Pancreas (tissue), 10 donors: ENCODE measurements around the gene KRT84. TPM values are rescaled to one million over a fixed set of nuclear protein-coding genes. Genes with fewer than 3 reads are reported as not detected.
A peak's percentile ranks its signal among the peaks of the same experiment; 100 is the strongest.

Source experiments
- ATAC-seq, 4 donors: fragments of 200-7000 bp; cut with Tn5 transposase; one replicate each; pipeline versions ENCODE4 v1.8.0 to v1.9.1; 2020; ENCODE audit warnings: mild to moderate bottlenecking in 4 of 4, moderate library complexity in 4 of 4
- DNase-seq, 6 donors: peaks; one replicate each; pipeline ENCODE4 v3.0.0-alpha.2; 2020
- FAIRE-seq: peaks from 2 replicates; lab custom pipeline; 2012; peaks lifted over from hg19 to GRCh38; lab: Jason Lieb, UNC
- H3K27ac ChIP-seq, 4 donors: fragments of 200-600 bp; sonication (generic); 1 replicate in 3 of 4; 2 replicates in 1 of 4; pipeline versions ENCODE4 v1.5.0 to v1.8.0; 2020
- H3K27me3 ChIP-seq, 4 donors: fragments of 200-600 bp; one replicate each; pipeline ENCODE4 v1.8.0; 2021
- H3K36me3 ChIP-seq, 3 donors: fragments of 200-600 bp; sonication (generic) in 1 of 3; one replicate each; pipeline versions ENCODE4 v1.5.0 to v1.8.0; 2020 to 2021
- H3K4me1 ChIP-seq, 3 donors: fragments of 200-600 bp; one replicate each; pipeline ENCODE4 v1.8.0; 2021
- H3K4me3 ChIP-seq, 4 donors: fragments of 200-600 bp; sonication (generic) in 2 of 4; one replicate each; pipeline versions ENCODE4 v1.5.0 to v1.8.0; 2020 to 2021
- H3K9me3 ChIP-seq, 4 donors: fragments of 200-600 bp; one replicate each; pipeline ENCODE4 v1.8.0; 2021
- WGBS, 2 donors: extraction: QIAGEN DNeasy Blood & Tissue Kit; methylation state at CpG; one replicate each; pipeline ENCODE4 v1.1.7; 2013; 5-methylcytosine and 5-hydroxymethylcytosine counted together
- intact Hi-C, 3 donors: fragments of 100-400 bp; cut with DNase I; formaldehyde crosslinking; loops; one replicate each; pipeline versions ENCODE4 v1.11.1 to v1.14.2; 2022
- polyA plus RNA-seq, 2 donors: library from polyadenylated mRNA; stranded (reverse); fragments of 200-250 nt; gene quantifications; one replicate each; pipeline ENCODE4 v1.2.3, GENCODE V29; 2013
- total RNA-seq, 6 donors: library from RNA; stranded (reverse); fragmentation: NEBNext Ultra II Directional in 4 of 6; extraction: Animal tissue kit (Norgen Biotek cat#: 25700) in 4 of 6; gene quantifications; one replicate each; pipeline versions ENCODE4 v1.2.1 to v1.2.4, GENCODE V29; 2021 to 2023
- TF ChIP-seq, protein P1 (sequence below), 4 donors: fragments of 200-600 bp; sonication (generic) in 3 of 4; IDR thresholded peaks; one replicate each; pipeline versions ENCODE4 v1.5.0 to v1.8.0; 2021; ENCODE audit warnings: antibody characterized with exemption in 4 of 4
- donor health status: healthy with polysubstance abuse.
- donor health status: DM: no; HTN: no; CAD: no; lungs with moderate emphysema.
- donor health status: DM: no; HTN: no; CAD: no.
- donor health status: control.
- donor health status: control.
- donor health status: Bipolar disorder and iron deficiency.
- donor health status: DM: yes; HTN: yes; CAD: no.
- donor health status: DM: no; HTN: no; CAD: no.
- donor health status: DM: no; HTN: no; CAD: no.
- donor health status: DM: yes; HTN: yes; CAD: no.

The KRT84 gene
- total and polyA plus RNA-seq, 8 donors = not detected

DNA sequence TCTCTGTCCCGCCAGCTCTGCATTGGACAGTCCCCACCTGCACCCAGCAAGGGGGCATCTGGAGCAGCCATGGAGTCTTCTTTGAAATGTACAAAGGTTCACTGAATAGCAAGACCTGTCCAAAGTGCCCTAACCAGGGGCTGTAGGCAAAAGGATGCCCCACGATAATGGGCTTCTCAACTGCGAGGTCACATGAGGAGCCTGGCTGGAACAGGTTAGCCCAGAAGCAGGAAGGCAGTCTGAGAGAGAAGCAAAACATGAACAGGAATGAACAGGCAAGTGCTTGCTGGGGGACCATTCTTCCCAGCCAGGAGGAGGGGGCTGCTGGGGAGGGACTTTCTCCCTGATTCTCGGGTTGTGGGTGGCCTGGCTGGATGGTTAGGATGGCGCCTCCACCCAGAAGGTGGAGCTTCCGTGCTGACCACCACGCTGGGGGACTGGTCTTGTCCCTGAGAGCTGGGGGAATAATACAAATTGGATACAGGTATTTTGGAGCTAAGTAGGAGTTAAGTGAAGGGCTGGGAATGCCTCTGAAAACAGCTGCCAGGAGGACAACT is 25.3 kb downstream of the KRT84 start:
- Histone ChIP-seq H3K4me1 (no peaks in the 10 kb centered on the region), H3K36me3 (no peaks in the 10 kb centered on the region), H3K9me3 (no peaks in the 10 kb centered on the region), H3K27ac (no peak overlapping the region), H3K27me3 (no peaks in the 10 kb centered on the region), H3K4me3 (no peak overlapping the region)
- ATAC-seq (no peak), FAIRE-seq (no peak), DNase-seq (peak in 1 of 6 donors; percentile 43)
- TF ChIP-seq, protein P1, sequence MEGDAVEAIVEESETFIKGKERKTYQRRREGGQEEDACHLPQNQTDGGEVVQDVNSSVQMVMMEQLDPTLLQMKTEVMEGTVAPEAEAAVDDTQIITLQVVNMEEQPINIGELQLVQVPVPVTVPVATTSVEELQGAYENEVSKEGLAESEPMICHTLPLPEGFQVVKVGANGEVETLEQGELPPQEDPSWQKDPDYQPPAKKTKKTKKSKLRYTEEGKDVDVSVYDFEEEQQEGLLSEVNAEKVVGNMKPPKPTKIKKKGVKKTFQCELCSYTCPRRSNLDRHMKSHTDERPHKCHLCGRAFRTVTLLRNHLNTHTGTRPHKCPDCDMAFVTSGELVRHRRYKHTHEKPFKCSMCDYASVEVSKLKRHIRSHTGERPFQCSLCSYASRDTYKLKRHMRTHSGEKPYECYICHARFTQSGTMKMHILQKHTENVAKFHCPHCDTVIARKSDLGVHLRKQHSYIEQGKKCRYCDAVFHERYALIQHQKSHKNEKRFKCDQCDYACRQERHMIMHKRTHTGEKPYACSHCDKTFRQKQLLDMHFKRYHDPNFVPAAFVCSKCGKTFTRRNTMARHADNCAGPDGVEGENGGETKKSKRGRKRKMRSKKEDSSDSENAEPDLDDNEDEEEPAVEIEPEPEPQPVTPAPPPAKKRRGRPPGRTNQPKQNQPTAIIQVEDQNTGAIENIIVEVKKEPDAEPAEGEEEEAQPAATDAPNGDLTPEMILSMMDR (IDR thresholded peaks at IDR 0.05) = no peak
- 87 to 90% methylated on average over 7 of the region's 7 CpGs for WGBS, 2 donors
- intact Hi-C loops = no loop called here

DNA sequence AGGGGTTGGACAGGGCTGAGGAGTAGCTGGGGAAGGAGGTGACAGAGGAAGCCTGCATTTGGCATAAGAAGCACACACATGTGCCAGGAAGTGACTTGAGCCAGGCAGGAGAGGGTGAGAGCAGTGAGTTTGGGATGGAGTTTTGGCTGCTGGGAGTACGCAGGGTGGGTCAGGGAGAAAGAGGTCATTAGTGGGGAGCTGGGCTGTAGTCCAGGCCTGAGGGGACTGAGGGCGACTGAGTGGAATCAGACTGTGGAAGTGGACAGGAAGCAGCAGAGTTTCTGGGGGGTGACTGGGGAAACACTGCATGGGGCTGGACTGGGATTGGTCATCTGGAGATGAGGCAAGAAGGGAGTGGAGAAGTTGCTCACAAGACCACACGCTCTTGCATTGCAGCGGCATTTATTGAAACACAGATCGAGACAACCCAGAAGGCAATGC is 25.8 kb downstream of the KRT84 start:
- H3K9me3 ChIP-seq = no peaks in the 10 kb centered on the region
- H3K4me1 ChIP-seq = no peaks in the 10 kb centered on the region
- H3K4me3 ChIP-seq = no peak overlapping the region
- no peaks in the 10 kb centered on the region for H3K36me3 ChIP-seq
- no peaks in the 10 kb centered on the region for H3K27me3 ChIP-seq
- TF ChIP-seq, protein P1 (IDR thresholded peaks at IDR 0.05) = no peak
- intact Hi-C loops = no loop called here
- H3K27ac ChIP-seq = no peak overlapping the region
- WGBS, 2 donors = 78 to 86% methylated on average over 5 of the region's 5 CpGs
- no peak for DNase-seq
- no peak for FAIRE-seq
- ATAC-seq = peak in 1 of 4 donors; percentile 14

DNA sequence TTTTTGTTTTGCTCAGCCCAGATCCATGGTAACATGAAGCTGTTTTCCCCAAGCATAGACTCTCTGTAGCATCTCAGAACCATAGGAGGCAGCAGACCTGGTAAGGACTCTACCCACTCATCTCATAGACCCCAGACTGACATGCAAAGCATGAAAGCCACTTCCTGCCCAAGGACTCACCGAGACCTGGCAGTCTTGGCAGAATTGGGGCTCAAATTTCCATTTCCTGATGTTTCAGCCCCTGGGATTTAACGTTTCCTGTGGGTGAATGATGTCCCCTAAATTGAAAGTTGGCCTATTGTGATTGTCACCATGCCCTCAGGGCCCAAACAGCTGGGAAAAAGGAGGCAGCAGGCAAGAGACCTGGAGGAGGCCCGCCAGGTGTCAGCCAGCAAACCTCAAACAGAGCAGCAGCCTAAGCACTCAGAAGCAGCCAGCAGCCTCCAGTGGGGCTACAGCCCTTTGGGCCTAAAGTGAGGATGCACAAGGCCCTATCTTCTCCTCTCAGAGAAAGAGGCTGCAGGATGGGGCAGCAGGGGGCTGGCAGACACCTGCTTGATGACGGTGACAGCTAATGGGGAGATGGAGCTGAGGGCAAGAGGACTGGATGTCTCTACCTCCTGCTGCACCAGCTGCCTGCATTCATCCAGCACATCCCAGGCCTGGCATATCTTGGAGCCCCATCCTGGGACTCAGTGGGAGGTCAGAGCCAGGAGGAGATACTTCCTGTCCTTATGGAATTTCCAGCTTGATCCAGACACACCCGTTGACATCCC is 26.7 kb downstream of the KRT84 start:
- FAIRE-seq (no peak), ATAC-seq (no peak), DNase-seq (no peak)
- TF ChIP-seq, protein P1 (IDR thresholded peaks at IDR 0.05) = no peak
- Histone ChIP-seq H3K4me3 (no peak overlapping the region), H3K36me3 (no peaks in the 10 kb centered on the region), H3K4me1 (no peaks in the 10 kb centered on the region), H3K9me3 (no peaks in the 10 kb centered on the region), H3K27me3 (no peaks in the 10 kb centered on the region), H3K27ac (no peak overlapping the region)
- WGBS, 2 donors = 84 to 87% methylated on average over 5 of the region's 5 CpGs
- intact Hi-C loops = no loop called here

DNA sequence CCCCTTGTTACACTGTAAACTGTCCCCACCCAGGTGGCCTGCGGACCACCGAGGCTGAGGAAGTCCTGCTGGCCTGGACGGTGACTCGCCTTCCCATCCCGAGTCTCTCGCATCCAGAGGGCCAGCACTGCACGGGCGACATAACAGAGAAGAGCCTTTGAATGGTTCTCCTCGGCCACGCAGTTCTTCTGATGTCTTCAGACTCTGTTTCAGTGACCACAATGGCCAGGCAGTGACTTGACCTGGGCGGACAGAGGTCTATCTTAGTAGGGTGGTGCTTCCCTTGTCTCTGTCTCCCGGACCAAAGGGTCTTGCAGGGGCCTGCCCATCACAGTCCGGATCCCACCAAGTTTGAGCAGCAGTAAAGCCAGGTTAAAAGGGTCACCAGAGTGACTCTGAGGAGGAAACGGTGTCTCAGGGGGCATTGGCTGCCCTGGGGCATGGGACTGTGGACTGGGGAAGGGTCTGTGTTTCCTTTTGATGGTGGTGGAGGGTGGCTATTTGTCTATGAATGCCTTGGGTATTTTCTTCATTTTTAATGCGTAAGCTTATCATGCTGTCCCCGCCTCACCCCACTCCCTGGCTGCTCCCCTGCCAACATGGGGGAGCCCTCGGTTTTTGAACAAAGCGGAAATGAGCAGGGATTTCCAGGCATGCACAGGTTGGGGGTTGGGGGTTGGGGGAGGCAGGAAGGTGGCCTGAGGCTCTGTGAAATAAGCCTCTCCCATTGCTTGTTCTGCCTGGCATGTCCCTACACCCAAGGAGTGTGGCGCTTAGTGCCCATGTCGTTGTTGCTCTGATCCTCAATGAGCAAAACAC is 28.5 kb downstream of the KRT84 start:
- no peak for DNase-seq
- H3K4me1 ChIP-seq = no peaks in the 10 kb centered on the region
- H3K9me3 ChIP-seq = no peaks in the 10 kb centered on the region
- no peaks in the 10 kb centered on the region for H3K27me3 ChIP-seq
- ATAC-seq = no peak
- FAIRE-seq = no peak
- 86 to 92% methylated on average over 20 of the region's 20 CpGs for WGBS, 2 donors
- no peaks in the 10 kb centered on the region for H3K36me3 ChIP-seq
- H3K4me3 ChIP-seq = no peak overlapping the region
- intact Hi-C loops = no loop called here
- H3K27ac ChIP-seq = no peak overlapping the region
- TF ChIP-seq, protein P1 (IDR thresholded peaks at IDR 0.05) = no peak
